SW480 (cell line): ENCODE results near the gene TOMM7.
"Not testable (repeated sequence)": the region's sequence is repeated elsewhere in the genome, so short reads cannot be mapped to it uniquely, and the experiment has no call there.

Experiments
- DNase-seq: peaks from one replicate; pipeline ENCODE4 v3.0.0-alpha.2; 2016; ENCODE audit warnings: low spot score

The TOMM7 gene

DNA sequence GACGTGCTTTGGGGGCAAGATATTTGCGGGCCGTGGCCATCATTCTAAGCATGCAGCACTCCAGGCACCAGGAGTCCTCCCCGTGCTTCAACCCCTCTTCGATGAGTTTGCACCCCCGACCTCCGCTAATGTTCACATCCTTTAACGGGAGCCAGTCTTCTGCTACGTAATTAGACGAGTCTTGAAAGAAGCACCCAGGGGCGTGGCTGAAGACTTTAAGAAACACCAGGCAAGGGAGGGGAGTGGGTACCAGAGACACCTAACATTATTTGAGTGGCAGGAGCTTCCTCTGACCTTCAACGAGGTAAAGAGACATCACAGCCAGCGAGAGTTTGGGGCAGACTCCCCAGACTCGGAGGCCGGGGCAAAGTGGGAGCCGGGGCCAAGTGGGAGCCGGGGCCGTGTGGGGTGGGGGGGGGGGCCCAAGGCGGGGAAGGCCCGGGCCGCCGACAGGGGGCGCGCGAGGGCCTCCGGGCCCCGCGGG, 31.1 kb upstream of the TOMM7 start:
- no peak for DNase-seq

- DNase-seq, result no peak
Observed at GRCh38 chr7:22853138-22853537, 30.5 kb upstream of the TOMM7 start.

- no peak for DNase-seq
Observed at GRCh38 chr7:22851145-22851544, 28.5 kb upstream of the TOMM7 start.

DNA sequence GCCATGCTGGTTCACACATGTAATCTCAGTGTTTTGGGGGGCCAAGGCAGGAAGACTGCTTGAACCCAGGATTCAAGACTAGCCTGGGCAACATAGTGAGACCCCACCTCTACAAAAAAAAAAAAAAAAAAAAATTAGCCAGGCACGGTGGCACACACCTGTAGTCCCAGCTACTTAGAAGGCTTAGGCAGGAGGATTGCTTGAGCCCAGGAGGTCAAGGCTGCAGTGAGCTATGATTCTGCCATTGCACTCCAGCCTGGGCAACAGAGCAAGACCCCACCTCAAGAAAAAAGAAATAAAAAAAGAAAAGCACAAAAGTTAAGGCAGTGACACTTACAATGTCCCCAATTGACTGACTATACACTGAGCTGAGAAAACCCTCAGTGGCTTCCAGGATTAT, 27.7 kb upstream of the TOMM7 start:
- DNase-seq, result not testable (repeated sequence)

DNA sequence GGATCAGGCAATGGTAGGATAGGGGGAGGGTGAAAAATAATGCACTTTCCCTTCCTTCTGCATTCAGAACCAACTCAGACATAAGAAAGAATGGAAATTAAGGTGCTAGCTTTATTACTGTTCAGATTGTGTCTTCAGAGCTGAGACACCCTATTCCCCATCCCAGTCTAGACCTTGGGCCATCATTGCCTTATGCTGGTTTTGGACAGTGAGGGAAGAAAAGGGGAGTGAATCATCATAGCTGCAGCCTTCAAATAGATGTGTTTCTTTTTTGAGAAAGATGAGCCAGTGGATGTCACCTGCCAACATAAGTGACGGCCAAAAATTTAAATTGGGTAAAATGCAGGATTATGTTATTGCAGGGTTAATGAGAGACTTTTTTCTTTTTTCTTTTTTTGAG, 27.0 kb upstream of the TOMM7 start:
- DNase-seq, result no peak

GRCh38 chr7:22849172-22849571, 26.5 kb upstream of the TOMM7 start:
- no peak for DNase-seq

- no peak for DNase-seq
Observed at GRCh38 chr7:22846961-22847360, 24.3 kb upstream of the TOMM7 start.

DNA sequence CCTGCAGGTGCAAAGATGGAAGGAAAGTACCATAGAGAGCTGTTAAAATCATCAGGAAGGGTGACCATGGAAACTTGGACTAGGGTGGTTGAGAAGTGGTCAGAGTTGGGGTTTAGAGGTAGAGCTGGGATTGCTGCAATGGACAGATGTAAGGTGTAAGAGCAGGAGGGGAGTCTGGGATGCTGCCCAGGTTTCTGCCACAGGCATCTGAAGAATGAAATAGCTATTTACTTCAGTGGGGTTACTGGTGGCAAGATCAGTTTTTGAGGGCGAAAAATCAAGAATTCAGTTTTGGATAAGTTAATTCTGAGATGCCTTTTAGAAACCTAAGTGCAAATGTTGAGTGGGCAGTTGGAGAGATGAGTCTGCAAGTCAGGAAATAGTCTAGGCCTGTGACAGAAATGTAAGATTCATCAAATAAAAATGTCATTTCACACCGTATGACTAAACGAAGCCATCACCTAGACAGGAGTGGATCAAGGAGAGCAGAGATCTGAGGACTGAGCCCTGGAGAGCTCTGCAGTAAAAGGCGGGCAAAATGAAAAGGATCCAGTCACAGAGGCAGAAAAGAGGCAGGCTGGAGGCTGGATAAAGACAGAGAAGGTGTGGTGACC, 22.7 kb upstream of the TOMM7 start:
- no peak for DNase-seq

DNA sequence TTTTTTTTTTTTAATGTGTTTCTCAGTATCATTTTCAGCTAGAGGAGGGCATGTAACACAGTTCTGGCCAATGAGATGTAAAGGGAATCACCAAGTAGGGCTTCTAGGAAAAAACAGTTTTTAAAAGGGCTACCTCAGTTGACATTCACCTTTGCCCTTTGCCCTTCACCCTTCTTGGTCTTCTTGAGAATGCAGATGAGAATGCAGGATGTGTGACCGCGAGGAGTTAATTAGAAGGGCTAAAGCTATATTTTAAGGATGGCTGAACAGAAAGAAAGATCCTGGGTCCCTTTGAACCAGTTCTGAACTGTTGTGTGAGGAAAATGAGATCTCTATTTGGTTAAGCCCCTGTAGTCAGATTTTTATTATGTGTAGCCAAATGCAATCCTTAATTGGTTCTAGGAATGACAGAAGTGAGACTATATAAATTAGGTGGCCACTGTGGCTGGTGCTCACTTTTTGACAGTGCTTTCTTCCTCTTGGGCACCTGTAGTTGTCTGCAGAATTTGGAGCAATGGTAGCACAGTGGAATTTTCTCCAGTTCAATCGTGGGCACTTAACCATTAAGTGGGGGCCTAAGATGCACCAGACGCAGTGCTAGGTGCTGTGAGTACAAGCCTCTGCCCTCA, 21.1 kb upstream of the TOMM7 start:
- DNase-seq, result no peak

GRCh38 chr7:22842973-22843372, 20.3 kb upstream of the TOMM7 start:
- DNase-seq, result no peak

- DNase-seq, result no peak
Observed at GRCh38 chr7:22842383-22842941, 19.8 kb upstream of the TOMM7 start.

GRCh38 chr7:22841954-22842353, 19.3 kb upstream of the TOMM7 start:
- no peak for DNase-seq

DNA sequence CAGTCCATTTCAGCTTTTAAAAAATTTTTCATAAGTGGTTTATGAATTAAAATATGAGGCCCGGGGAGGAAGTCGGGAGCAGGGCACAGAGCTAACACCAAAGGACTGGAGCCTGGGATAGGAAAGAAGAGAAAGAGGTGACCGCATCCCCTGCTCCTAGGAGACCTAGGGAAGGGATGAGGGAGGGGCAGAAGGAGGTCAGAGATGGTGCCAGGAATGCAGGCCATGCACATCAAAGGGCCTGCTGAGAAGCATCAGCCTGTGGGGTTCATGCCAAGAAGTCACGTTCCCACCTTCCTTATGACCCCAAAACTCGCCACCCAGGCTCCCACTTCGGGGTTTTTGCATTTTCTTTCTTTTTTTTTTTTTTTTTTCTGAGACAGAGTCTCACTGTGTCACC, 14.7 kb upstream of the TOMM7 start:
- no peak for DNase-seq

DNA sequence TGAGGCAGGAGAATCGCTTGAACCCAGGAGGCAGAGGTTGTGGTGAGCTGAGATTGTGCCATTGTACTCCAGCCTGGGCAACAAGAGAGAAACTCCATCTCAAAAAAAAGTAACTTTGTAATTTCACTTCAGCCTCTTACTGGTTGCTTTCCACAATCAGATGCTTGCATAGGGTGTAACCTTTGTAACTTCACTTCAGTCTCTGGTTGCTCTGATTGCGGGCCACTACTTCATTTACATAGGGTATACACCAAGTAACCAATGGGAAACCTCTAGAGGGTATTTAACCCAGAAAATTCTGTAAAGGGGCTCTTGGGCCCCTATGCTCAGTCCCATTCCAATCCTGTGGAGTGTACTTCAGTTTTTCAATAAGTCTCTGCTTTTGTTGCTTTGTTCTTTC, 13.9 kb upstream of the TOMM7 start:
- not testable (repeated sequence) for DNase-seq

DNA sequence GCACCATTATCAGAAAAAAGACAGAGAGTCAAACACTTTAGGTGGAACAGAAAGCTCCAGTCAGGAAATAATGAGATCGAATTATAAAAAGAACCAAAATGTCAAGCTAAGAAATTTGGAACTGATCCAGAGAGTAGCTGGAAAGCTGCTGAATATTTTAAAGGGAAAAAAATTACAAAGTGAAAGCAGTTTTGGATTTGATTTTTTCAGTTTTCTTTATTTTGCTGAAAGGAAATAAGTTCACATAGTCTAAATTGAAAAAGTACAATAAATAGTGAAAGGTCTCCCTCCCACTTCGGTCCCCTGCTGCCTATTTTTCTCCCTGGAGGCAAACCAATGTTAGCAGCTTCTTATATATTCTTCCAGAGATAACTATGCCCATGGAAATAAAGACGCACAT, 11.3 kb upstream of the TOMM7 start:
- DNase-seq, result no peak

DNA sequence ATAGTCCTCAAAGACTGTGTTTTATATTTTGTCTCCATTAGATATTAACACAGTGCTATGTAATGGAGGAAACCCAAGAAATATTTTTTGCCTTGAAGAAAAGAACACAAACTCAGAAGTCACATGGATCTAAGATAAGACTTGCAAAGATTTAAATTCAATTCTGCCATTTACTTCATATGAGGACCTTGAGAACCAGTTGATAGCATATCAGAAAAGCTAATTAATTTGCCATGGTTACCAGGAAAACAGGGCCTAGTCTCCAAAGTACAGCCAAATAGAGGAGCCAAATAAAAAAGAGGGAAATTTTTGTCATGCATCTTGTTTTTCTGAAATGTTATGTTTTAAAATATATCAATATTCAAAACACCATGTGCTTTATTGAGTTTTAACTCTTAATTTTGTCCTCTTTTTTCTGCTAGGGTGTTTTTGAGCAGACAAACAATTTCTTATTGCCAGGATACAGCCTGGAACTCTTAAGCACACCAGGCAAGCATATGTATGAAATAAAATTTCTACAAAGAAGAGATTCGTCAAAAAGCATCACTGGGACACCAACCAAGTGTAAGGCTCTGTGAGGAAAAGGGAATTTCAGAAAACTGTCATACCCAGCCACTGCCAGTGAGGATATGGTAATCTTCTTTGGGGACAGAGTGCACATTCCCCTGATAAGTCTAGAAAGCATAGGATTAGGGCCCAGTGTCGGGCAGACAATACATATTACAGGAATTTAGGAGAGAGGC, 10.6 kb upstream of the TOMM7 start:
- no peak for DNase-seq

DNA sequence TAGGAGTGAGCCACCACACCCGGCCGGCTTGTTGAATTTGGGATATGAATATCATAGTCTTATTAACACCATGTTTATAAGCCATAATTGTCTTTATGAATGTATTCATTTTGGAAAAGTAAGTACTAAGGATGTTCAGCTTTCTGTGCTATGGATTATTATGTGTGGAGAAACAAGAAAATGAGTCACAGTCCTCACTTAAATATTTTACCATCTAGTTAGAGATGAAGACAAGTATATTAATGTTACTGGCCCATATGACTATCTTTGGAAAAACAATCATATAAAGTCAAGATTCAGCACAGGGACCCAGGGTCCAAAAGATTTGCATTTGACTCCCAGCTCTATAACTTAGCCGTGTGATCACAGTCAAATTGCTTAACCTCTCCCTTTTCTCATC, 9.8 kb upstream of the TOMM7 start:
- DNase-seq, result no peak

DNA sequence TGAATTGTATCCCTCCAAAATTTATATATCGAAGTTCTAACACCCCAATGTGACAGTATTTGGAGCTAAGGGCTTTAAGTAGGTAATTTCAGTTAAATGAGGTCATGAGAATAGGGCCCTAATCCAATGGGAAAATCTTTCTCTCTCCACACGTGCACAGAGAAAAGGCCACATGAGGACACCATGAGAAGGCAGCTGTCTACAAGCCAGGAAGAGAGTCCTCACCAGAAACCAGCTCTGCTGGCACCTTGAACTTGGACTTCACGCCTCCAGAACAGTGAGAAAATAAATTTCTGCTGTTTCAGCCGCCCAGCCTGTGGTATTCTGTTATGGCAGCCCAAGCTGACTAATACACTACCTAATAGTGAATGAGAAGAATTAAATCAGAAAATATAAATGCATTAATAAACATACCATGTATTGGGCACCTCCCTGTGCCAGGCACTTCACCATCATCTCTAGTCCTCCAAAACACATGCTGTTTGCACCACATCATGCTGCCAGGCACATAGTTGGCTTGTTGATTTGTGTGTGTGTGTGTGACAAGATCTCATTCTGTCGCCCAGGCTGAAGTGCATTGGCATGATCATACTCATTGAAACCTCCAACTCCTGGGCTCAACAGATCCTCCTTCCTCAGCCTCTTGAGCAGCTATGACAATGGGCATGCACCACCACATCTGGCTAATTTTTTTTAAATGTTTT, 9.1 kb upstream of the TOMM7 start:
- no peak for DNase-seq

- no peak for DNase-seq
Observed at GRCh38 chr7:22827563-22827962, 4.9 kb upstream of the TOMM7 start.

DNA sequence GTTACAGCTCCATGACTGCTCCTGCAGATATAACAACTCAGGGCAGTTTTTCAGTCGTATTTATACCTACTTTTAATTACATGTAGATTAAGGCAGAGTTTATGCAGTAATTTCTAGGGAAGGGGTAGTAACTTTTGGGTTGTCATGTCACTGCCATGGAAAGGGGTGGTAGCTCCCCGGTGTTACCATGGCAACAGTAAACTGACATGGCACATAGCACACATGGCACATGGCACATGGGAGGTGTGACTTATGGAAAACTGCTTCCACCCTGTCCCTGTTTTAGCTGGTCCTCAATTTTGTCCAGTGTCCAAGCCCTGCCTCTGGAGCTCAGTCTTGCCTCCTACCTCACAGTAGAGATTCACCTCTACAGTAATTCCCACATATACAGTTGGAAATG, 3.9 kb upstream of the TOMM7 start:
- no peak for DNase-seq

GRCh38 chr7:22824760-22825159, 2.1 kb upstream of the TOMM7 start:
- DNase-seq, result no peak

GRCh38 chr7:22823142-22823497, 471 bp upstream of the TOMM7 start:
- no peak for DNase-seq
